Limb (tissue), 2 donors: ENCODE results near the gene SIK3.
A peak's percentile ranks its signal among the peaks of the same experiment; 100 is the strongest.

Experiments
- DNase-seq, 2 donors: peaks; one replicate each; pipeline ENCODE4 v3.0.0-alpha.2; 2016; ENCODE audit errors: extremely low spot score in 2 of 2

SIK3 gene

DNA sequence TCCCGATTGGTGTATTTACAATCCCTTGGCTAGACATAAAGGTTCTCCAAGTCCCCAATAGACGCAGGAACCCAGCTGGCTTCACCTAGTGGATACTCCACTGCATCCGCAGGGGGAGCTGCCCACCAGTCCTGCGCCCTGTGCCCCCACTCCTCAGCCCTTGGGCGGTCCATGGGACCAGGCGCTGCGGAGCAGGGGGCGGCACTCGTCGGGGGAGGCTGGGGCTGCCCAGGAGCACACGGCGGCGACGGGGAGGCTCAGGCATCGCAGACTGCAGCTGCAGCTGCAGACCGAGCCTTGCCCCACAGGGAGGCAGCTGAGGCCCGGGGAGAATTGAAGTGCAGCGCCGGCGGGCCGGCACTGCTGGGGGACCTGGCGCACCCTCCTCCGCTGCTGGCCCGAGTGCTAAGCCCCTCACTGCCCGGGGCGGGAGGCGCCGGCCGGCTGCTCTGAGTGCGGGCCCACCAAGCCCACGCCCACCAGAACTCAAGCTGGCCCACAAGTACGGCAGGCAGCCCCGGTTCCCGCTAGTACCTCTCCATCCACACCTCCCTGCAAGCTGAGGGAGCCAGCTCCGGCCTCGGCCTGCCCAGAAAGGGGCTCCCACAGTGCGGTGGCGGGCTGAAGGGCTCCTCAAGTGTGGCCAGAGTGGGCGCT lies 12.2 kb upstream of the SIK3 start:
- no peak for DNase-seq

- DNase-seq: no peak
These were observed 9.7 kb upstream of the SIK3 start for GRCh38 chr11:117107701-117108590.

DNA sequence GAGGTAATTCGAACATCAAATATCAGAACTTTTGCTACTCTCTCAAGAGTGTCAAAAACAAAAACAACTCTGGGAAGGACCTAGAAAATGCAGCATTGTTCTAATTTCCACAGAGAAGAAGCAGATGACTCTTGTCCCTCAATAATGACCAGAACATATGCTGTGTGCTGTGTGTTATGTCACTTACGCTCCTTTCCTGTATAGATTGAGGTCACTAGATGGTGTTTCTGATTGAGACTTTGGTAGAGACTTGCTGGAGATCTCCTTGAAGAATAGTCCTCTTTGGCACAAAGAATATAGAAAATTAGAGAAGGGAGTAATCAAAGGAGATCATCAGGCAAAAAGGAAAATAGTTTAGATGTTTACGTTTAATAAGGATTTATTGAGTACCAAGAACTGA lies 2.3 kb upstream of the SIK3 start:
- no peak for DNase-seq

DNA sequence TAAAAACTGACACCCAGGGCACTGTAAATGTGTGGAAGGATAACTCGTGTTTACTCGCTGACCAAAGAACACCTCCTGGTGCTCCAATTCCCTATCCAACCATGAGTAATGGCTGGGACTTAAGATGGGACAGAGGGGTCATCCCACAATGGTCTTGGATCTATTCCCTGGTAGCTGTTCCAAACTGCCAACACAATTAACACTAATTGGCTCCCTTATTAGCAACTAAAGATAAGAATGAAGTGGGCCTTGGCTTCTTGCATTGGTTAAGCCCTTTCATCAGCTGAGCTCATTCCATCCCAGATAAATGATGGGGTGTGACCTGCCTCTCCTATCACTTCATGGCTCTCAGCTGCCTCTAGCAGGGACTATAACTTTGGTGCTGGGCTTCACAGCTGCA lies 1.5 kb upstream of the SIK3 start:
- no peak for DNase-seq

DNA sequence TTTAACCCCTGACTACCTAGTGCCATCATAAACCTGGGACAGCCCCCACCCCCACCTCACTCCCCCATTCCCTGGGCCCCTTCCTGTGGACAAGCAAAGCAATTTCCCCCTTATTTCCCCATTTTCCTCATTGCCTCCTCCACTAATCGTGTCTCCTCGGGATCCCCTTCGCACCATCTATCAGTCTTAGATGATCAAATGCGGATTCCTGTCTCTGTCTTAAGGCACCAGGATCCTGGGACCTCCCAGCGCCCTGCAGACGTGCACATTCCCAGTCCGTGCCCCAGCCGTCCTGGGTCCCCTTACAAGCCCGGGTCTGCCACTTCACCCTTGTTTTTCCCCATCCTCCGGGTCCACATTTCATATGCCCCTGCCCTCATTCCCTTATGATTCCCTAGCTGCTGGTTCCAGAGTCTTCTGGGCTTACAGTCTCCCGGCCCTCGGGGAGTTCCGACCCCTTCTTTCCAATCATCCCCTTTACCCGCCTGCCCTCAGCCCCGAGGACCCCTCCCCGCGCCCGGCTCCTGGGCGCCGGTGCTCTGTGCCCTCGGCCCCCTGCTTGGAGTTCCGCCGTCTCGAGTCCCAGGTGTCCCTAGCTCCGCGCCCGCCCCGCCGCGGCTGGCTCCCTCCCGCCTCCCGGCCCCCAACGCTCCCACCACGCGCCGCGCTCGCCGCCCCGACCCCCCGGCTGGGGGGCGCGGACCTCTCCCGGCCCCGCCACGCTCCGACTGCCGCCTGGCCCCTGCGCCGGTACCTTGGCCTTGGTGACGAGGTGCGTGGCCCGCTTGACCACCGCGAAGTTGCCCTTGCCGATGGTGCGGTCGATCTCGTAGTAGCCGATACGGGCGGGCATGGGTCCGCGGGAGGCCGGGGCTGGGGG lies 599 bp downstream of the SIK3 start:
- DNase-seq: peak in 1 of 2 donors; percentile 82

DNA sequence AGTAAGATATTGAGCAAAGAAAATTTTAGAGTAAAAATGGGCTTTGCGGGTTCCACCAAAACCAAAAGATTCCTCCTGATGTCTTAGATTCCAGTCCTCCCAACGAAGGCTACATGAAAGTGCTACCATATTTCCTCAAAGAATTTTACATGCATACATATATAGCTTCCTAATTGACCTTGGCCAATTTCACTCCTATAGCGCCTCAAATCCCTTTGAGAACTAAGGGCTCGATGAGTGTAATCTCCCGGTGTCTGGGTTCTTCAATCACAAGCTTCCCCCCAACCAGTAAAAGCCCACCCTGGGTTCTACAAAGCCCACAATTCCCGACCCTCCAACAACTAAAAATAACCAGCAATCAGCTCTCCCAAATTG lies 1.2 kb downstream of the SIK3 start:
- no peak for DNase-seq

- peak in 1 of 2 donors; percentile 39 for DNase-seq
These were observed 1.8 kb downstream of the SIK3 start for GRCh38 chr11:117096201-117096991.

- no peak for DNase-seq
These were observed 2.7 kb downstream of the SIK3 start for GRCh38 chr11:117095284-117096161.

DNA sequence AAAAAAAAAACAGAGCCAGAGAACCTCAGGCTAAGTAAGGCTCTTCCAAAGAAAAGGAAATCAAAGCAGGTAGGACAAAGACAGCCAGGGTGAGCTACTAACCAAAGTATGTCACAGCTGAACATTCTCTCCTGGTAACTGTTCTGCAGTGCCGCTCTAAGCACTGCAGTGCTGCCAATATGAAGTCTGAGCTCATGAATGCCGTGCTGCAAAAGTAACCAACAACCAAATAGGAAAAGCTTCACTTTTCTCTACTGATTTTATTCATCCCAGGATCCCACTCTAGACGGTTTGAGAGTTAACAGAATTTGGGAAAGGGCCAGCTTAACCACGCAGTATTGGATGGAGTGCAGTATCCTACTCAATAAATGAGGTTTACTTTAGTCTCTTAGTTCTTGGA lies 3.5 kb downstream of the SIK3 start:
- peak in 1 of 2 donors; percentile 42 for DNase-seq

GRCh38 chr11:117092951-117093590 lies 5.2 kb downstream of the SIK3 start:
- no peak for DNase-seq

DNA sequence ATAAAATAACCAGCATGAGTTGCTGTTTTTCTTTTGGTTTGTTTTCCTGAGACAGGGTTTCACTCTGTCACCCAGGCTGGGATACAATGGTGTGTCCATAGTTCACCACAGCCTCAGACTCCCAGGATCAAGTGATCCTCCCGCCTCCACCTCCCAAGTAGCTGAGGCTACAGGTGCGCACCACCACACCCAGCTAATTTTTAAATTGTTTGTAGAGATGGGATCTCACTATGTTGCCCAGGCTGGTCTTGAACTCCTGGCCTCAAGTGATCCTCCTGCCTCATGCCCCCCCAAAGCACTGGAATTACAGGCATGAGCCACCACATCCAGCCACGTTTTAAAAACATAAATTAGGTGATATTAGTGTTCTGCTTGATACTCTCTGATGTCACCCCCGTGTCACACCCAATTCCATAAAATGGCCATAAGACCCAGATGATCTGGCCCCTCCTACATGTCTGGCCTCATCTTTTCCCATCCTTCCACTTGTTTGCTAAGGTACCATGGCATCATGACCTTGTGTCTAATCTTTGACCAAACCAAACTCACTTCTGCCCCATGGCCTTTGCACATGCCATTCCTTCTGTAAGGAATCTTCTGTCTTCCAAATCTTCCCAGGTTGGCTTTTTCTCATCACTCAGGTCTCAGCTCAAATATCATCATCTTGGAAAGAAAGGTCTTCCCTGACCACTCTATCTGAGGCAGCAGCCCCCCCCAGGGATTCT lies 6.3 kb downstream of the SIK3 start:
- no peak for DNase-seq

DNA sequence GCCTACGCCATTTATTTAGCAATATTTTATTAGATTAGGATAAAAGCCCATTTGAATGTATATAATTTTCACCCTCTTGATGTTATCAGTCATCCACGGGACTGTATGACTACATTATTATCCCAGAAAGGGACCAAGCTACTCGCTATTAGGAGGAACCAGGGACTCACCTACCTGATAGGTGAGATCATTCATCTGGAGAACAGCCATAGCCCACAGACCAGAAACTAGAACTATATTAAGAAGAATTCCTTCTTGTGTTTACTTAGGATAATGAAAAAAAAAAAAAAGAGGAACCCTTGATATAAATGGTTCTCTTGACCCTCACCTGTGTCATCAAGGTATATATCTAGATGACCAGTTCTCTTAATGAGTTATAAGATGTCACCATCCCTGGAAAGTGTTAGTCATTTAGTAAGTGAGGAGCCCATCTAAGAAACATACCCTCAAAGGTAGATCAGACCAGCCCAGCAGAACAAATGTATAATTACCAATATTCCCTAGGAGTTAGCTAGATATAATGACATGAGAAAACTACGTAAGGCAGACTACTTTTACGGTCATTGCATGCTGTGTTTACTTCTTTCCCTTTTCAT lies 8.0 kb downstream of the SIK3 start:
- DNase-seq: no peak

DNA sequence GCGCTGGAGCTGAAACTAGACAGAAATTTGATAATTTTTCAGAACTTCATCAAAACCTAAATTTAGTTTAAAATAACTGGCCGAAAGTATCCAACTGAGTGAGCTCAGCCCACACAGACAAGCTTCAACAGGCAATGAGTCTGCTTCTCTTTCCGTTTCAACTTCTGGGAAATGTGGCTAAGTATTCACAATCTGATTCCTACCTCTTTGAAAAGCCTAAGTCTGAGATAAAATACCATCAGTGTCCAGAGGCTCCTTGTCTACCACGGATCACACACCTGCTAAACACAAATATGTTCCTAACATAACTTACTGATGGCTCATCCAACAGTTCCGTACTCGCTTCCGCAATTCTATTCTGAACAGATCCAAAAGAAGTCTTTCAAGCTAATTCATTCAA lies 8.5 kb downstream of the SIK3 start:
- no peak for DNase-seq

- no peak for DNase-seq
These were observed 10.8 kb downstream of the SIK3 start for GRCh38 chr11:117087446-117087845.

DNA sequence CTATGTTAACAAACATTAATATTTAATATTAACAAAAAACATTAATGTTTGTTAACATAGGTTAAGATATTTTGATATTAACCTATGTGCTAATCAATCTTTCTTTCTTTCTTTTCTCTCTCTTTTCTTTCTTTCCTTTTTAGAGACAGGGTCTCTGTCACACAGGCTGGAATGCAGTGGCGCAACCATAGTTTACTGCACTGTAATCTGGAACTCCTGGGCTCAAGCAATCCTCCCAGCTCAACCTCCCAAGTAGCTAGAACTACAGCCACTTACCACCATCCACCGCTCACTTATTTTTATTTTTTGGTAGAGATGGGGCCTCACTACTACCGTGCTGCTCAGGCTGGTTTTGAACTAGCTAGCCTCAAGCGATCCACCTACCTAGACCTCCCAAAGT lies 13.2 kb downstream of the SIK3 start:
- DNase-seq: no peak

GRCh38 chr11:117083011-117083935 lies 15.0 kb downstream of the SIK3 start:
- DNase-seq: no peak

- no peak for DNase-seq
These were observed 16.3 kb downstream of the SIK3 start for GRCh38 chr11:117081908-117082307.

- DNase-seq: no peak
These were observed 17.9 kb downstream of the SIK3 start for GRCh38 chr11:117080370-117080769.
